Spleen (tissue), 7 donors: ENCODE data around the gene SLC66A1.

Experiments
- CTCF ChIP-seq, 11 experiments: fragments of 200-600 bp in 7 of 11; fragments of 450-650 bp in 4 of 11; sonication (generic) in 4 of 11; IDR thresholded peaks in 8 of 11; conservative IDR thresholded peaks in 3 of 11; 1 replicate in 7 of 11; 2 replicates in 4 of 11; pipeline versions ENCODE4 v1.4.0 to v1.8.0; 2016 to 2021; ENCODE audit warnings: antibody characterized with exemption in 11 of 11, inconsistent platforms in 4 of 11, mild to moderate bottlenecking in 1 of 11
- POLR2A ChIP-seq, 3 donors: fragments of 450-650 bp; IDR thresholded peaks; one replicate each; pipeline ENCODE4 v1.5.1; 2017; ENCODE audit warnings: antibody characterized with exemption in 3 of 3, mild to moderate bottlenecking in 1 of 3
- donor health status: DM: no; HTN: no; CAD: no; lungs with moderate emphysema.
- donor health status: DM: no; HTN: no; CAD: no.
- donor health status: DM: no; HTN: no; CAD: no.

GRCh38 chr1:19317126-19317910 lies 5.2 kb downstream of the SLC66A1 start:
- no peak for TF ChIP-seq CTCF (IDR thresholded peaks at IDR 0.05 in 8 of 11, conservative IDR thresholded peaks at IDR 0.05 in 3 of 11)
- no peak for TF ChIP-seq POLR2A (IDR thresholded peaks at IDR 0.05)
